GM23248 (cell line): ENCODE measurements around the gene MEGF9. TPM values are rescaled to one million over a fixed set of nuclear protein-coding genes. Genes with fewer than 3 reads are reported as not detected.
"Not testable (repeated sequence)": the region's sequence is repeated elsewhere in the genome, so short reads cannot be mapped to it uniquely, and the experiment has no call there.

ENCODE experiments used
- DNase-seq: peaks from one replicate; pipeline ENCODE4 v3.0.0-alpha.2; 2015
- H2AFZ ChIP-seq: fragments of 200-600 bp; sonication (generic); 2 replicates; pipeline ENCODE4 v1.6.1; 2016; ENCODE audit warnings: antibody characterized with exemption
- H3F3A ChIP-seq: fragments of 200-600 bp; sonication (generic); 2 replicates; pipeline ENCODE4 v1.6.1; 2016; ENCODE audit warnings: mild to moderate bottlenecking, antibody characterized with exemption, mixed run types; ENCODE audit not compliant: insufficient read depth
- H3K27ac ChIP-seq: fragments of 200-600 bp; sonication (generic); 2 replicates; pipeline ENCODE4 v1.5.1; 2016; ENCODE audit warnings: mild to moderate bottlenecking
- H3K27me3 ChIP-seq: fragments of 200-600 bp; sonication (generic); replicated peaks from 2 replicates; pipeline ENCODE4 v1.6.1; 2016; ENCODE audit warnings: mild to moderate bottlenecking; ENCODE audit not compliant: insufficient read depth
- H3K36me3 ChIP-seq: fragments of 200-600 bp; sonication (generic); 2 replicates; pipeline ENCODE4 v1.6.1; 2016; ENCODE audit warnings: low read depth, mild to moderate bottlenecking
- H3K4me1 ChIP-seq: fragments of 200-600 bp; sonication (generic); 2 replicates; pipeline ENCODE4 v1.6.1; 2016; ENCODE audit warnings: mild to moderate bottlenecking; ENCODE audit not compliant: insufficient read depth
- H3K4me2 ChIP-seq: fragments of 200-600 bp; sonication (generic); one replicate; pipeline ENCODE4 v1.6.1; 2016; ENCODE audit warnings: mild to moderate bottlenecking; ENCODE audit not compliant: unreplicated experiment
- H3K4me3 ChIP-seq: fragments of 200-600 bp; sonication (generic); 2 replicates; pipeline ENCODE4 v1.5.1; 2016; ENCODE audit warnings: mild to moderate bottlenecking
- H3K79me2 ChIP-seq: fragments of 200-600 bp; sonication (generic); 2 replicates; pipeline ENCODE4 v1.6.1; 2016; ENCODE audit warnings: mild to moderate bottlenecking; ENCODE audit not compliant: insufficient read depth
- H3K9ac ChIP-seq: fragments of 200-600 bp; sonication (generic); 2 replicates; pipeline ENCODE4 v1.6.1; 2016; ENCODE audit warnings: mild to moderate bottlenecking
- H3K9me2 ChIP-seq: fragments of 200-600 bp; sonication (generic); 2 replicates; pipeline ENCODE4 v1.6.1; 2016; ENCODE audit warnings: mixed run types, mild to moderate bottlenecking, moderate library complexity; ENCODE audit not compliant: insufficient read depth
- H3K9me3 ChIP-seq: fragments of 200-600 bp; sonication (generic); one replicate; pipeline ENCODE4 v1.6.1; 2017; ENCODE audit warnings: low read depth
- H4K20me1 ChIP-seq: fragments of 200-600 bp; sonication (generic); 2 replicates; pipeline ENCODE4 v1.6.0; 2016; ENCODE audit not compliant: insufficient read depth
- EZH2 ChIP-seq: fragments of 200-600 bp; sonication (generic); IDR thresholded peaks from 2 replicates; pipeline ENCODE4 v1.6.1; 2018; ENCODE audit warnings: antibody characterized with exemption, mild to moderate bottlenecking; ENCODE audit not compliant: insufficient read depth, poor library complexity, severe bottlenecking
- EZH2phosphoT487 ChIP-seq: fragments of 200-600 bp; sonication (generic); IDR thresholded peaks from 2 replicates; pipeline ENCODE4 v1.6.1; 2018; ENCODE audit warnings: antibody characterized with exemption, moderate library complexity, mild to moderate bottlenecking, low read depth; ENCODE audit not compliant: insufficient read depth
- WGBS, 2 experiments: methylation state at CpG; one replicate each; pipeline ENCODE4 v1.1.6; 2015 to 2017; ENCODE audit warnings: low lambda C conversion rate in 2 of 2, low coverage in 1 of 2; ENCODE audit errors: missing lambda C conversion rate in 2 of 2; 5-methylcytosine and 5-hydroxymethylcytosine counted together
- in situ Hi-C: fragments of 300-500 bp; cut with MboI; formaldehyde crosslinking; loops from 2 replicates; pipeline ENCODE4 v1.15.0; 2020
- polyA plus RNA-seq: library from polyadenylated mRNA; unstranded; fragments of >200 nt; fragmentation: Nextera tagmentation; extraction: Ambion mirVana; gene quantifications from 2 replicates; pipeline ENCODE4 v1.2.1, GENCODE V29; 2016
- total RNA-seq: library from RNA; depleted of rRNA; stranded (reverse); fragments of >200 nt; shearing (Covaris generic); gene quantifications from 2 replicates; pipeline ENCODE4 v1.2.3, GENCODE V29; 2014

The MEGF9 gene
- total and polyA plus RNA-seq, 2 experiments from 2014 or later, result 2.1 to 3.8 TPM

- H2AFZ ChIP-seq, result no peak overlapping the region
- H3K27me3 ChIP-seq, result no peaks in the 10 kb centered on the region
- H3K4me2 ChIP-seq, result no peak overlapping the region
- H3F3A ChIP-seq, result no peaks in the 10 kb centered on the region
- no peak overlapping the region for H3K9ac ChIP-seq
- in situ Hi-C loops, result no loop called here
- no peaks in the 10 kb centered on the region for H3K9me2 ChIP-seq
- no peak overlapping the region for H3K27ac ChIP-seq
- TF ChIP-seq EZH2 (no peak), EZH2phosphoT487 (no peak)
- WGBS, 2 experiments, result 94 to 100% methylated on average over 1 of the region's 1 CpG
- no peaks in the 10 kb centered on the region for H3K36me3 ChIP-seq
- no peak overlapping the region for H3K4me3 ChIP-seq
- no peaks in the 10 kb centered on the region for H3K9me3 ChIP-seq
- no peak for DNase-seq
- no peaks in the 10 kb centered on the region for H3K4me1 ChIP-seq
- no peaks in the 10 kb centered on the region for H4K20me1 ChIP-seq
- H3K79me2 ChIP-seq, result no peaks in the 10 kb centered on the region
These were observed 68.5 kb downstream of the MEGF9 start for GRCh38 chr9:120645760-120646159.

- H3K27me3 ChIP-seq, result no peaks in the 10 kb centered on the region
- in situ Hi-C loops, result no loop called here
- no peak for DNase-seq
These were observed 71.2 kb downstream of the MEGF9 start for GRCh38 chr9:120643061-120643460.

GRCh38 chr9:120642129-120642770, 72.0 kb downstream of the MEGF9 start:
- no peaks in the 10 kb centered on the region for H3K79me2 ChIP-seq
- H3K27ac ChIP-seq, result no peak overlapping the region
- H3K9me3 ChIP-seq, result no peaks in the 10 kb centered on the region
- no peak overlapping the region for H3K4me3 ChIP-seq
- H2AFZ ChIP-seq, result no peak overlapping the region
- no peaks in the 10 kb centered on the region for H3F3A ChIP-seq
- no peaks in the 10 kb centered on the region for H4K20me1 ChIP-seq
- in situ Hi-C loops, result no loop called here
- no peaks in the 10 kb centered on the region for H3K27me3 ChIP-seq
- no peaks in the 10 kb centered on the region for H3K36me3 ChIP-seq
- no peak overlapping the region for H3K4me2 ChIP-seq
- no peak overlapping the region for H3K9ac ChIP-seq
- no peaks in the 10 kb centered on the region for H3K4me1 ChIP-seq
- no peak for DNase-seq
- TF ChIP-seq EZH2 (no peak), EZH2phosphoT487 (no peak)
- WGBS, 2 experiments, result 77 to 88% methylated on average over 3 of the region's 3 CpGs
- H3K9me2 ChIP-seq, result no peaks in the 10 kb centered on the region

More at GRCh38 chr9:120643061-120643460, 71.2 kb downstream of the MEGF9 start:
- H3K9ac ChIP-seq, result no peak overlapping the region
- H3F3A ChIP-seq, result no peaks in the 10 kb centered on the region
- H3K4me3 ChIP-seq, result no peak overlapping the region
- H4K20me1 ChIP-seq, result no peaks in the 10 kb centered on the region
- no peak overlapping the region for H3K27ac ChIP-seq
- no peaks in the 10 kb centered on the region for H3K36me3 ChIP-seq
- no peaks in the 10 kb centered on the region for H3K79me2 ChIP-seq
- H3K4me2 ChIP-seq, result no peak overlapping the region
- H3K9me2 ChIP-seq, result no peaks in the 10 kb centered on the region
- no peaks in the 10 kb centered on the region for H3K9me3 ChIP-seq
- no peaks in the 10 kb centered on the region for H3K4me1 ChIP-seq
- TF ChIP-seq EZH2phosphoT487 (no peak), EZH2 (no peak)
- no peak overlapping the region for H2AFZ ChIP-seq

DNA sequence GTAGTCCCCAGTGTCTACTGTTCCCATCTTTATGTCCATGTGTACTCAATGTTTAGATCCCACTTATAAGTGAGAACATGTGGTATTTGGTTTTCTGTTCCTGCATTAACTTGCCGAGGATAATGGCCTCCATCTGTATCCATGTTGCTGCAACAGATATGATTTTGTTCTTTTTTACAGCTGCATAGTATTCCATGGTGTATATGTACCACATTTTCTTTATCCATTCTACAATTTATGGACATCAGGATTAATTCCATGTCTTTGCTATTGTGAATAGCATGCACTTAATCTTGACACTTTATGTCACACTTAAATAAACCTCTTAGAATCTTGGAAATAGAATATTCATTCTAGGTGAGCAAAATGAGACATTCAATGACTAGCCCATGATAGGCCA, 73.4 kb downstream of the MEGF9 start:
- H2AFZ ChIP-seq, H3K9ac ChIP-seq, H3K4me1 ChIP-seq, H3K4me3 ChIP-seq, H3K9me3 ChIP-seq, H3K9me2 ChIP-seq, H3K27me3 ChIP-seq, H3K4me2 ChIP-seq, H3K79me2 ChIP-seq, H4K20me1 ChIP-seq, H3K36me3 ChIP-seq, H3K27ac ChIP-seq, H3F3A ChIP-seq, in situ Hi-C loops, DNase-seq: not testable (repeated sequence)
- WGBS, 2 experiments, result 20 to 58% methylated on average over 1 of the region's 1 CpG

- in situ Hi-C loops, result no loop called here
- Histone ChIP-seq H3K36me3 (no peaks in the 10 kb centered on the region), H2AFZ (no peak overlapping the region), H3K4me2 (no peak overlapping the region), H4K20me1 (no peaks in the 10 kb centered on the region), H3K4me1 (no peaks in the 10 kb centered on the region), H3K79me2 (no peaks in the 10 kb centered on the region), H3K27ac (no peak overlapping the region), H3K9me2 (no peaks in the 10 kb centered on the region), H3K4me3 (no peak overlapping the region), H3F3A (no peaks in the 10 kb centered on the region), H3K27me3 (no peaks in the 10 kb centered on the region), H3K9me3 (no peaks in the 10 kb centered on the region), H3K9ac (no peak overlapping the region)
- 97 to 99% methylated on average over 2 of the region's 2 CpGs for WGBS, 2 experiments
- no peak for DNase-seq
- no peak for TF ChIP-seq EZH2phosphoT487
- TF ChIP-seq EZH2, result no peak
These were observed 73.9 kb downstream of the MEGF9 start for GRCh38 chr9:120640380-120640779.
